ENCODE data around the gene SLC6A3. TPM values are rescaled to one million over a fixed set of nuclear protein-coding genes. Genes with fewer than 3 reads are reported as not detected.

Gene SLC6A3
- total RNA-seq, 1 donor from 2014 or later = not detected

GRCh38 chr5:1396293-1396816, 48.9 kb downstream of the SLC6A3 start:
- DNase-seq (ENCODE audit: low spot score) = peak; percentile 72
- H3K4me1 Mint-ChIP-seq (ENCODE audit: low read depth) = no peaks in the 10 kb centered on the region
- peaks cover 3% of the 10 kb centered on the region for H3K36me3 Mint-ChIP-seq (ENCODE audit: low read depth)
- peaks cover 53% of the 10 kb centered on the region for H3K27me3 Mint-ChIP-seq (ENCODE audit: low read depth)
- no peak overlapping the region for H3K27ac Mint-ChIP-seq (ENCODE audit: unreplicated experiment)
- no peak for TF ChIP-seq CTCF (IDR thresholded peaks at IDR 0.05)
- H3K9me3 Mint-ChIP-seq (ENCODE audit: low read depth) = peaks cover 14% of the 10 kb centered on the region
- no peak overlapping the region for H3K4me3 Mint-ChIP-seq (ENCODE audit: unreplicated experiment)

- TF ChIP-seq CTCF (IDR thresholded peaks at IDR 0.05) = no peak
- H3K4me1 Mint-ChIP-seq (ENCODE audit: low read depth) = no peaks in the 10 kb centered on the region
- H3K4me3 Mint-ChIP-seq (ENCODE audit: unreplicated experiment) = no peak overlapping the region
- H3K9me3 Mint-ChIP-seq (ENCODE audit: low read depth) = peaks cover 14% of the 10 kb centered on the region
- H3K36me3 Mint-ChIP-seq (ENCODE audit: low read depth) = peaks cover 3% of the 10 kb centered on the region
- peaks cover 51% of the 10 kb centered on the region for H3K27me3 Mint-ChIP-seq (ENCODE audit: low read depth)
- peak; percentile 57 for DNase-seq (ENCODE audit: low spot score)
- no peak overlapping the region for H3K27ac Mint-ChIP-seq (ENCODE audit: unreplicated experiment)
Measured at GRCh38 chr5:1394881-1395860, 50.1 kb downstream of the SLC6A3 start.

GRCh38 chr5:1393571-1394501, 51.4 kb downstream of the SLC6A3 start:
- peaks cover 60% of the 10 kb centered on the region for H3K27me3 Mint-ChIP-seq (ENCODE audit: low read depth)
- H3K4me1 Mint-ChIP-seq (ENCODE audit: low read depth) = no peaks in the 10 kb centered on the region
- no peak overlapping the region for H3K27ac Mint-ChIP-seq (ENCODE audit: unreplicated experiment)
- H3K4me3 Mint-ChIP-seq (ENCODE audit: unreplicated experiment) = no peak overlapping the region
- DNase-seq (ENCODE audit: low spot score) = peak; percentile 54
- peaks cover 7% of the 10 kb centered on the region for H3K9me3 Mint-ChIP-seq (ENCODE audit: low read depth)
- no peak for TF ChIP-seq CTCF (IDR thresholded peaks at IDR 0.05)
- no peaks in the 10 kb centered on the region for H3K36me3 Mint-ChIP-seq (ENCODE audit: low read depth)

GRCh38 chr5:1392801-1393565, 52.3 kb downstream of the SLC6A3 start:
- no peak for DNase-seq (ENCODE audit: low spot score)
- no peak overlapping the region for H3K4me3 Mint-ChIP-seq (ENCODE audit: unreplicated experiment)
- H3K27ac Mint-ChIP-seq (ENCODE audit: unreplicated experiment) = no peak overlapping the region
- no peaks in the 10 kb centered on the region for H3K36me3 Mint-ChIP-seq (ENCODE audit: low read depth)
- no peaks in the 10 kb centered on the region for H3K4me1 Mint-ChIP-seq (ENCODE audit: low read depth)
- H3K9me3 Mint-ChIP-seq (ENCODE audit: low read depth) = peaks cover 4% of the 10 kb centered on the region
- peaks cover 62% of the 10 kb centered on the region for H3K27me3 Mint-ChIP-seq (ENCODE audit: low read depth)
- no peak for TF ChIP-seq CTCF (IDR thresholded peaks at IDR 0.05)

Data from chondrocyte (in vitro differentiated cells).